Stimulated activated CD8-positive, alpha-beta memory T cell treated with anti-CD3 and anti-CD28 coated beads, Interleukin-7, amount 100 ng/mL, for 1 hour (primary cell): ENCODE measurements around the gene SLC39A3.

Experiments
- DNase-seq, 2 donors: peaks; one replicate each; pipeline ENCODE4 v3.0.0-alpha.2; 2020; ENCODE audit warnings: low read depth in 2 of 2

SLC39A3 gene

GRCh38 chr19:2703077-2703437 lies 36.8 kb downstream of the SLC39A3 start:
- no peak for DNase-seq

GRCh38 chr19:2702170-2703076 lies 37.4 kb downstream of the SLC39A3 start, which contains the start of gene GNG7:
Gene GNG7 (minus strand): TSS chr19:2702694. CDS start chr19:2520688, 182,006 bp downstream.
- DNase-seq: peak; percentile 84 to 87

- no peak for DNase-seq
Measured at GRCh38 chr19:2701361-2702169, 38.3 kb downstream of the SLC39A3 start.

DNA sequence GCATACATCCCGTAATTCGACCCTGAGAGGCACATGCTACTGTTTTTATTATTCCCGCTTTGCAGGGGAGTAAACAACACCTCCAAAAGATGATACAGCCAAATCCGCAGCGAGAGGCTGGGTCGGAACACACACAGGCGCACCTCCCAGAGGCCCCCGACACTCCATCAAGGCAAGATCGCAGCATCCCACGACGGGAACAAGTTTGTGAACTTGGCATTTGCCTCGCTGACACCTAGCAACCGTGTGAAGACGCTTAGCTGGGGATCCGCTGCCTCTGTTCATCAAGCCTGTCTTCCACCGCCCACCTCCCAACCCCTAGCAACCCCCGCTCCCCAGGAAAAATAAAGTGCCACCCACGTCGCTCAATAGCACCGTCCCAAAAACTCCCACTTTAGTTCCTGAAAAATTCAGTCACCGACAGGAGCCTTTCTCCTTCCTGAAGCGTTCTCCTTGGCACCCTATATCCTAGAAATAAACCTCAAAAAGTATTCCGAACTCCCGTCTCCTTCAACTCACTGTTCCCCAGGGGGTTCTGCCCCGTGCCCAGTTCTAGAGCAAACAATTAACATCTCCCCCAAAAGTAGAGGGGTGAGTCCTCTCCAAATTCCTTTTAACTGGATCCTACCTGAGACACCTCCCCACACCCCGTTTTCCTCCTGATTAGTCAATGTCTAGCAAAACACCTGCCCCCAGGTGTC lies 39.0 kb downstream of the SLC39A3 start:
- DNase-seq: no peak

- DNase-seq: no peak
Measured at GRCh38 chr19:2699413-2700140, 40.2 kb downstream of the SLC39A3 start.

GRCh38 chr19:2694196-2694595 lies 45.6 kb downstream of the SLC39A3 start:
- DNase-seq: no peak

- no peak for DNase-seq
Measured at GRCh38 chr19:2693492-2694160, 46.2 kb downstream of the SLC39A3 start.

- no peak for DNase-seq
Measured at GRCh38 chr19:2691951-2692350, 47.9 kb downstream of the SLC39A3 start.

- no peak for DNase-seq
Measured at GRCh38 chr19:2690856-2691255, 49.0 kb downstream of the SLC39A3 start.

GRCh38 chr19:2686360-2686759 lies 53.5 kb downstream of the SLC39A3 start:
- DNase-seq: no peak

DNA sequence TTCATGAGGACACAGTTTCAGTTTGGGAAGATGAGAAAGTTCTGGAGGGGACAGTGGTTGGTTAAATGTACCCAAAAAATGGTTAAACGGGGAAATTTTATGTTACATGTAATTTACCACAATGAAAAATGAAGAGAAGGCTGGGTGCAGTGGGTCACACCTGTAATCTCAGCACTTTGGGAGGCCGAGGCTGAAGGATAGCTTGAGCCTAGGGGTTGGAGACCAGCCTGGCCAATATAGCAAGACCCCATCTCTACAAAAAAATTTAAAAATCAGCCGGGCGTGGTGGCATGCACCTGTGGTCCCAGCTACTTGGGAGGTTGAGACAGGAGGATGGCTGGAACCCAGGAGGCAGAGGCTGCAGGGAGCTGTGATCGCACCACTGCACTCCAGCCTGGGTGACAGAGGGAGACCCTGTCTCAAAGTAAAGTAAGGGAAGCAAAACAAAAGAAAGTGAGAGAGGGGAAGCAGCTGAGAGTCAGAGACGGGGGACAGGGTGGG lies 54.6 kb downstream of the SLC39A3 start:
- DNase-seq: no peak

DNA sequence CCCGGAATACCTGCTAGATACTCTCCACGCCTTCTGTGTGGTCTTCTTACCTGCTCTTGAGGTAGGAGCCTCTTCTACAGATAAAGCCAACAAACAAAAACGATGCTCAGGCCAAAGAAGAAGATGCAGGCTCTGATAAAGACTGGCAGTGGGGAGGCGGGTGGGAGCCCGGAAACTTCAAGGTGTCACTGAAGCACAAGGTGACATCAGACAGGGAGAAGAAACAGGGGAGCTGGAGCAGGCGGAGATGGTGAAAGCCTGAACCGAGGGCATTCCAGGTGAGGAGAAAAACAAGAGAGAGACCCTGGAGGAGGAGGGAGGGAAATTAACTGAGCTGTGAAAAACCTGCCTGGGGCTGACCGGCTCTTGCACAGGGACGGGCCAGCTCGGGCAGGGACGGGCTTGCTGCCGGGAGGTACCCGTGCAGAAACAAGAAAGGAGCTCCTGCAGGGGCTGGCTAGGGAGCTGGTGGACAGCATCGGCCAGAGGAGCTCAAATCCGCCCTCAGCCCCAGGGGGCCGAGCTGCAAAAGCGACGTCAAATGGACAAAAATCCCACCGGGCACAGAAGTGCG lies 56.3 kb downstream of the SLC39A3 start:
- DNase-seq: no peak
